ENCODE measurements around the gene GPS1.

DNA sequence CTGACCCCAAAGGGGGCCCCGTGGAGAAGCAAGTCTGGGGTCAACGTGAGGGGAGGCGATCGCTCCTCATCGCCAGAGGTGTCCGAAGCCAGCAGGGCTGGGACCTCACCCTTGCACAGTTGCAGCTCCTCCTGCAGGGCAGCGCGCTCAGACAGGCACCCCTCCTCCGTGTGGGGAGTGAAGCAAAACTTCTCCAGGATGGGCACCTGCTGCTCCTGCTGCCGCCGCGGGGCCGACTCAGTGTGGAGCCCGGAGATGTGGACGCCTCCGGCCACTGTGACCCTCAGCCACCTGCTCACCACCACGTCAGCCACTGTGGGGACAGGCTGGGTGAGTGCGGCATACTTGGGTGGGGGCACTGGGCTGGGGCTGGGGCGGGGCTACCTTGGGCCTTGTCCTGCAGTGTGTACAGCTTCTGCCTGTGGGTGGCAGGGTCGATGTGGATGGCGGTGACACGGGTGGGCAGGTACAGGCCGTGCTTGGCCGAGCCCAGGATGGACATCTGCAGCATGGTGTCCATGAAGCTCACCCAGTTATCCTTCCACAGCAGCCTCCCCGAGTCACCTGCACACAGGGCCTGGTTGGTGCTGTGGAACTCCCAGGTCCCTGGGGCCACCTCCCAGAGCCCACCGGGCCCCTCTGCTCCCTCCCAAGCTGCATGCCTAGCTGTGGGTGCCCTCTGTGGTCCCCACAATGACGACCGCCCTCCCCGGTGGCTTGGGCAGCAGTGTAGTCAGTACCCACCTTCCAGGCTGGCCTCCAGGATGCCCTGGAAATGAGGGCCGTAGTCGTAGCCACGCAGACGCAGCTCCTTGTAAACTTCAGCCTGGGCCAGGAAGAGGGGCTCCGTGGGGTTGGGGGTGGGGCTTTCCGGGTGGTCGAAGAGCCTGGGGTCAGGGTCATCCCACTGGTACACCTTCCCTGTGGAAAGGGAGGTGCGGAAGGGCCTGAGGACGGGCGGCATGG lies 35.5 kb downstream of the GPS1 start:
- TF ChIP-seq CTCF (IDR thresholded peaks at IDR 0.05) (no peak), EZH2 (IDR thresholded peaks at IDR 0.05; ENCODE audit: borderline replicate concordance, insufficient read depth, low read depth, low read length, poor library complexity, severe bottlenecking) (no peak)
